ENCODE results near the gene HLA-DOB.
"Not testable (repeated sequence)": the region's sequence is repeated elsewhere in the genome, so short reads cannot be mapped to it uniquely, and the experiment has no call there.

The HLA-DOB gene

DNA sequence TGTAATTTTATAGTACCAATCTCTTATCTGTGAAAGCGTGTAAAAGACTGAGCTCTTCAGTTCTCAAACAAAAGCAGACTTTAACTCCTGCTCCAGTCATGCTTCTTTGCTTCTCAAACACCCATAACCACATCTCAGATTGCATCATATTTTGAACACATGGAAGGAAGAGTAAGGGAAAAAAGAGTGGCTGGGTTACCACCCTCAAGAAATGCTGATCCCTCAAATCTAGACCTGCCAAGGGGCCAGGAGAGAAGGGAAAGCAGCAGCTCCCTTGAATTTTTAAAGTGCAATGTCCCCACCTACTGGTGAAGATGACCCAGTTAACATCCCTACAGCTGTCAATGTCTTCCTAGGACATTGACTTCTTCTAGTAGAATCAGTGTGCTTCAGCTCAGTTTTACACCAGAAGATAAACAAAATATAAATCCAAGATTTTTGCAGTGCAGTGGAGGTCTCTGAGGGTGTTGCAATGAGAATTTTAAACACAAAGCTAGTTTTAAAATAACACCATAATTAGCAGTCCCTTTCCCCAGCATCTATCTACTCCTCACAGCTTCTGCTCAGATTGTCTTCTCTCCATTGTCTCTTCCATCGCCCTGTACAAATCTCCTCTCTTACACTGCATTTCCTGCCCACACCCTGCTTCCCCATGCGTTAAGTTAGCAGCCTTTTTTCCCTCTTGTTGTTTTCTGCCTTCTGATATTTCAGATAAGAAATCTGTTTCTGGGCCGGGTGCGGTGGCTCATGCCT, 30.8 kb downstream of the HLA-DOB start:
- Histone ChIP-seq H3K4me3 (ENCODE audit: low read depth, low read length) (no peak overlapping the region), H3K9me3 (ENCODE audit: control insufficient read depth, insufficient read depth, low read depth, low read length) (no peaks in the 10 kb centered on the region), H3K4me1 (ENCODE audit: control insufficient read depth, insufficient read depth, low read length) (no peaks in the 10 kb centered on the region), H3K27me3 (ENCODE audit: control insufficient read depth, insufficient read depth, low read length) (no peaks in the 10 kb centered on the region), H3K9ac (ENCODE audit: low read length) (no peak overlapping the region), H3K27ac (ENCODE audit: low read depth, low read length) (no peak overlapping the region), H3K36me3 (ENCODE audit: control insufficient read depth, insufficient read depth, low read length) (no peaks in the 10 kb centered on the region)

GRCh38 chr6:32782923-32783322, 33.9 kb downstream of the HLA-DOB start:
- H3K27ac ChIP-seq (ENCODE audit: low read depth, low read length); H3K4me1 ChIP-seq (ENCODE audit: control insufficient read depth, insufficient read depth, low read length); H3K4me3 ChIP-seq (ENCODE audit: low read depth, low read length); H3K9ac ChIP-seq (ENCODE audit: low read length); H3K36me3 ChIP-seq (ENCODE audit: control insufficient read depth, insufficient read depth, low read length); H3K27me3 ChIP-seq (ENCODE audit: control insufficient read depth, insufficient read depth, low read length); H3K9me3 ChIP-seq (ENCODE audit: control insufficient read depth, insufficient read depth, low read depth, low read length): not testable (repeated sequence)

DNA sequence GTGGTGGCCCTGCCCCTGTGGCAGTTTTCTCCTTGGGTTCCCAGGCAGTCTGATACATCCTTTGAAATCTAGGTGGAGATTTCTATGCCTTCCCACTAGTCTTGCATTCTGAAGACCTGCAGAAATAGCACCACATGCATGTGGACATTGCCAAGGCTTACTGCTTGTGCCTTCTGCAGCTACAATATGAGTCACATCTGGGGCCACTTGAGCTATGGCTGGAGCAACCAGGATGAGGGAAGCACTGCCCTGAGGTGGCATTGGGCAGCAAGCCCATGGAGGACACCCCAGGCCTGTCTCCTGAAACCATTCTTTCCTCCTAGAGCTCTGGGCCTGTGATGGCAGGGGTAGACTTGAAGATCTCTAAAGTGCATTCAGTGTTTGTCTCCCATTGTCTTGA, 37.8 kb downstream of the HLA-DOB start:
- H3K27me3 ChIP-seq (ENCODE audit: control insufficient read depth, insufficient read depth, low read length), result no peaks in the 10 kb centered on the region
- no peak overlapping the region for H3K27ac ChIP-seq (ENCODE audit: low read depth, low read length)
- H3K9ac ChIP-seq (ENCODE audit: low read length), result no peak overlapping the region
- peaks cover 2% of the 10 kb centered on the region; the same call in 1 of the 2 replicates for H3K9me3 ChIP-seq (ENCODE audit: control insufficient read depth, insufficient read depth, low read depth, low read length)
- H3K4me1 ChIP-seq (ENCODE audit: control insufficient read depth, insufficient read depth, low read length), result no peaks in the 10 kb centered on the region
- H3K36me3 ChIP-seq (ENCODE audit: control insufficient read depth, insufficient read depth, low read length), result no peaks in the 10 kb centered on the region
- no peak overlapping the region for H3K4me3 ChIP-seq (ENCODE audit: low read depth, low read length)

DNA sequence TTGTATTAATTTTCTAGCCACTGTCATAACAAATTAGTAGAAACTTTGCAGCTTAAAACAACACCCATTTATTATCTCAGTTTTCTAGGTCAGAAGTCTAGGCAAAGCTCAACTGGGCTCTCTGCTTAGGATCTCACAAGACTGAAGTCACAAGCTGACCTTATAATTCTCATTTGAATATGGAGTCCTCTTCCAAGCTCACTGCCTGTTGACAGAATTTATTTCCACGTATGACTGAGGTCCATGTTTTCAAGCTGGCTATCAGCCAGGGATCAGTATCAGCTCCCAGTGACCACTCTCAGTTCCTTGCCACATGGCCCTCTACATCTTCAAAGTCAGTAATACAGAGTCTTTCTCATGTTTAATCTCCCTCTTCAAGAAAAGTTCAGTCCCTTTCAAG, 41.7 kb downstream of the HLA-DOB start:
- Histone ChIP-seq H3K9ac (ENCODE audit: low read length) (no peak overlapping the region), H3K36me3 (ENCODE audit: control insufficient read depth, insufficient read depth, low read length) (no peaks in the 10 kb centered on the region), H3K4me1 (ENCODE audit: control insufficient read depth, insufficient read depth, low read length) (no peaks in the 10 kb centered on the region), H3K9me3 (ENCODE audit: control insufficient read depth, insufficient read depth, low read depth, low read length) (peaks cover 2% of the 10 kb centered on the region; the same call in 1 of the 2 replicates), H3K27me3 (ENCODE audit: control insufficient read depth, insufficient read depth, low read length) (no peaks in the 10 kb centered on the region), H3K4me3 (ENCODE audit: low read depth, low read length) (no peak overlapping the region), H3K27ac (ENCODE audit: low read depth, low read length) (no peak overlapping the region)

DNA sequence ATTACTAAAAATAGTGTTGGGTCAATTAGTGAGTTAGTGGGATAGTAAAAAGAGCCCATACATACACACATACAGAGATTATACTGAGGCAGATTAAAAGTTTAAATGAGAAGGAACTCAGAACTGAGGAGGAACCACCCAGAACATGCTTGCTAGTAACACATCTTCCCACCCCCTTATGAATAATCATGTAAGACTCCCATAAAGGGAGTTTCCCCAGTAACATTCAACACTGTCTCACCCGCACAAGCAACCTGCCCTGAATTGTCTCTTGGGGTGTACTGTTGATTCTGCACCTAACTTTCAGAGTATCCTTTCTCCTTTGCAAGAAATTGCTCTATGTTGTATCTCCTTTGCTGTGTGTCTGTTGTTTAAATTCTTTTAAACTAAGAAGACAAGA, 42.4 kb downstream of the HLA-DOB start:
- Histone ChIP-seq H3K27ac (ENCODE audit: low read depth, low read length) (no peak overlapping the region), H3K9me3 (ENCODE audit: control insufficient read depth, insufficient read depth, low read depth, low read length) (peaks cover 2% of the 10 kb centered on the region; the same call in 1 of the 2 replicates), H3K4me1 (ENCODE audit: control insufficient read depth, insufficient read depth, low read length) (no peaks in the 10 kb centered on the region), H3K36me3 (ENCODE audit: control insufficient read depth, insufficient read depth, low read length) (no peaks in the 10 kb centered on the region), H3K27me3 (ENCODE audit: control insufficient read depth, insufficient read depth, low read length) (no peaks in the 10 kb centered on the region), H3K4me3 (ENCODE audit: low read depth, low read length) (no peak overlapping the region), H3K9ac (ENCODE audit: low read length) (no peak overlapping the region)

- Histone ChIP-seq H3K36me3 (ENCODE audit: control insufficient read depth, insufficient read depth, low read length) (no peaks in the 10 kb centered on the region), H3K4me1 (ENCODE audit: control insufficient read depth, insufficient read depth, low read length) (no peaks in the 10 kb centered on the region), H3K27me3 (ENCODE audit: control insufficient read depth, insufficient read depth, low read length) (no peaks in the 10 kb centered on the region), H3K4me3 (ENCODE audit: low read depth, low read length) (no peak overlapping the region), H3K9me3 (ENCODE audit: control insufficient read depth, insufficient read depth, low read depth, low read length) (no peaks in the 10 kb centered on the region), H3K9ac (ENCODE audit: low read length) (no peak overlapping the region), H3K27ac (ENCODE audit: low read depth, low read length) (no peak overlapping the region)
Measured at GRCh38 chr6:32772656-32773055, 44.1 kb downstream of the HLA-DOB start.

DNA sequence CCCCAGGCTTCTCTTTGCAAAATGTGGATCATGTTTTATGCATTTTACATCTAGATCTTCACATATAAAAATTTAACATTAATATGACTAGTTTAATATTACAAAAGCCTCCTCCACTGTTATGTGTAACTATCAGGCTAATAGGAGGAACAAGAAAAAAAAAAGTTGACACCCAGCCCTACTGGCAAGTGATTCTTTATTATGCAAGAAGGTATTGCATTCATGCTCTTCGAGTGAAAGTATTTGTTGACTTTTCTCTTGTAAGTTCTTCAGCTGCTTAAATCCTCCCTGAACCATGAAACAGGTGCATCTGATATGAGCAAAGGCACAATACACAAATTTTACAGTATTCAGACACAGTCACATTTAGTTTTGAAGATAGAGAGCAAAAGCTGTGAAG, 52.8 kb downstream of the HLA-DOB start:
- H3K9me3 ChIP-seq (ENCODE audit: control insufficient read depth, insufficient read depth, low read depth, low read length), result no peaks in the 10 kb centered on the region
- no peak overlapping the region for H3K27ac ChIP-seq (ENCODE audit: low read depth, low read length)
- no peak overlapping the region for H3K4me3 ChIP-seq (ENCODE audit: low read depth, low read length)
- H3K36me3 ChIP-seq (ENCODE audit: control insufficient read depth, insufficient read depth, low read length), result no peaks in the 10 kb centered on the region
- no peaks in the 10 kb centered on the region for H3K4me1 ChIP-seq (ENCODE audit: control insufficient read depth, insufficient read depth, low read length)
- H3K27me3 ChIP-seq (ENCODE audit: control insufficient read depth, insufficient read depth, low read length), result no peaks in the 10 kb centered on the region; the same call in 1 of the 2 replicates
- no peak overlapping the region for H3K9ac ChIP-seq (ENCODE audit: low read length)

GRCh38 chr6:32763421-32763820, 53.4 kb downstream of the HLA-DOB start, which contains the start of gene HLA-DQB2:
Gene HLA-DQB2 (minus strand): TSS chr6:32763532. CDS start chr6:32763470, 62 bp downstream.
- H3K36me3 ChIP-seq (ENCODE audit: control insufficient read depth, insufficient read depth, low read length), result no peaks in the 10 kb centered on the region
- H3K9ac ChIP-seq (ENCODE audit: low read length), result no peak within 1 kb of the TSS
- H3K4me3 ChIP-seq (ENCODE audit: low read depth, low read length), result no peak within 1 kb of the TSS
- H3K9me3 ChIP-seq (ENCODE audit: control insufficient read depth, insufficient read depth, low read depth, low read length), result no peaks in the 10 kb centered on the region
- no peaks in the 10 kb centered on the region; the same call in 1 of the 2 replicates for H3K27me3 ChIP-seq (ENCODE audit: control insufficient read depth, insufficient read depth, low read length)
- no peak within 1 kb of the TSS for H3K27ac ChIP-seq (ENCODE audit: low read depth, low read length)
- H3K4me1 ChIP-seq (ENCODE audit: control insufficient read depth, insufficient read depth, low read length), result no peaks in the 10 kb centered on the region
